K562 (cell line): ENCODE data around the gene CCDC137. TPM values are rescaled to one million over a fixed set of nuclear protein-coding genes. Genes with fewer than 3 reads are reported as not detected.

Experiments used
- ATAC-seq: fragments of 200-7000 bp; cut with Tn5 transposase; 3 replicates; pipeline ENCODE4 v1.9.1; 2020; ENCODE audit warnings: moderate library complexity
- BruUV-seq: library from RNA; stranded (reverse); fragments of 400-500 nt; replicated peaks from 2 replicates; lab custom pipeline; 2021; lab: Mats Ljungman, UMichigan
- CTCF ChIA-PET: fragments of 300-600 bp; formaldehyde crosslinking; extraction: SDS; loops from one replicate; lab custom pipeline; 2021; ENCODE audit warnings: low intra/inter-chr PET ratio; lab: Yijun Ruan, JAX
- POLR2A ChIA-PET: fragments of 300-600, 350-650 bp; sonication (Branson Sonifier 250); formaldehyde crosslinking; extraction: SDS; loops from one replicate; lab custom pipeline; 2021; ENCODE audit warnings: antibody characterized with exemption, inconsistent platforms; lab: Yijun Ruan, JAX
- DNase-seq, 4 experiments: peaks; one replicate each; pipeline versions ENCODE4 v3.0.0 to v3.0.0-alpha.2; 2011 to 2018; ENCODE audit warnings: low spot score in 3 of 4, mixed read lengths in 3 of 4; ENCODE audit errors: extremely low read depth in 1 of 4
- FAIRE-seq: peaks from 2 replicates; lab custom pipeline; 2011; peaks lifted over from hg19 to GRCh38; lab: Jason Lieb, UNC
- H2AFZ ChIP-seq: 2 replicates; pipeline ENCODE4 v1.6.0; 2011; ENCODE audit warnings: low read depth, low read length, control low read depth, inconsistent platforms
- H3K27ac ChIP-seq: fragments of 200-600 bp; 3 replicates; pipeline ENCODE4 v1.8.0; 2011; ENCODE audit warnings: low read depth, mild to moderate bottlenecking, control low read depth, inconsistent platforms, low read length, moderate library complexity, mixed read lengths; ENCODE audit errors: extremely low read depth
- H3K27me3 ChIP-seq, 2 experiments: fragments of 300-600 bp in 1 of 2; 2 replicates in 1 of 2; 3 replicates in 1 of 2; pipeline versions ENCODE4 v1.6.0 to v1.8.0; 2011; ENCODE audit warnings: inconsistent platforms in 2 of 2, low read length in 2 of 2, mild to moderate bottlenecking in 1 of 2, mixed read lengths in 1 of 2, moderate library complexity in 1 of 2; ENCODE audit not compliant: control insufficient read depth in 2 of 2, insufficient read depth in 2 of 2
- H3K36me3 ChIP-seq: fragments of 300-600 bp; 3 replicates; pipeline ENCODE4 v1.8.0; 2011; ENCODE audit warnings: mild to moderate bottlenecking, low read length, inconsistent platforms; ENCODE audit not compliant: control insufficient read depth, insufficient read depth
- H3K4me1 ChIP-seq, 2 experiments: fragments of 200-600 bp in 1 of 2; replicated peaks in 1 of 2; 2 replicates in 1 of 2; 3 replicates in 1 of 2; pipeline versions ENCODE4 v1.5.1 to v1.8.0; 2011; ENCODE audit warnings: inconsistent platforms in 2 of 2, low read length in 2 of 2, mild to moderate bottlenecking in 1 of 2, mixed read lengths in 1 of 2, moderate library complexity in 1 of 2; ENCODE audit not compliant: control insufficient read depth in 2 of 2, insufficient read depth in 2 of 2
- H3K4me2 ChIP-seq: 2 replicates; pipeline ENCODE4 v1.6.1; 2011; ENCODE audit warnings: low read length, control low read depth, inconsistent platforms, mixed read lengths; ENCODE audit not compliant: insufficient read depth
- H3K4me3 ChIP-seq: fragments of 200-600 bp; sonication (generic), shearing (Covaris generic); 2 replicates; pipeline ENCODE4 v1.5.1; 2016; ENCODE audit warnings: control low read depth, inconsistent platforms
- H3K79me2 ChIP-seq: fragments of 200-600 bp; 3 replicates; pipeline ENCODE4 v1.8.0; 2011; ENCODE audit warnings: low read length, inconsistent platforms; ENCODE audit not compliant: control insufficient read depth, insufficient read depth
- H3K9ac ChIP-seq, 2 experiments: 2 replicates each; pipeline versions ENCODE4 v1.6.0 to v1.6.1; 2011; ENCODE audit warnings: low read depth in 2 of 2, low read length in 2 of 2, control low read depth in 1 of 2, inconsistent platforms in 1 of 2, mild to moderate bottlenecking in 1 of 2, mixed read lengths in 1 of 2; ENCODE audit not compliant: insufficient read depth in 1 of 2
- H3K9me1 ChIP-seq: one replicate; pipeline ENCODE4 v1.6.0; 2011; ENCODE audit warnings: inconsistent platforms, mild to moderate bottlenecking, low read length, moderate library complexity; ENCODE audit not compliant: control insufficient read depth, insufficient read depth
- H3K9me3 ChIP-seq: replicated peaks from 2 replicates; pipeline ENCODE4 v1.5.1; 2011; ENCODE audit warnings: low read depth, low read length, inconsistent platforms; ENCODE audit not compliant: control insufficient read depth, insufficient read depth
- H4K20me1 ChIP-seq: replicated peaks from 2 replicates; pipeline ENCODE4 v1.6.1; 2011; ENCODE audit warnings: low read length, inconsistent platforms, mixed read lengths; ENCODE audit not compliant: control insufficient read depth, insufficient read depth
- PHB ChIP-seq: fragments of 250-450 bp; sonication (Bioruptor Pico); IDR thresholded peaks from 2 replicates; pipeline ENCODE4 v1.5.0; 2021
- RBFOX2 ChIP-seq: fragments of 200-400 bp; formaldehyde crosslinking; IDR thresholded peaks from 2 replicates; pipeline ENCODE4 v1.6.1; 2017; ENCODE audit warnings: low read depth, mild to moderate bottlenecking, low read length, moderate library complexity
- WGBS: fragments of 100-300 bp; shearing (Covaris generic); methylation state at CpG from one replicate; pipeline ENCODE4 v1.1.6; 2016; ENCODE audit warnings: low coverage, mixed read lengths; ENCODE audit not compliant: insufficient coverage; ENCODE audit errors: missing lambda C conversion rate; 5-methylcytosine and 5-hydroxymethylcytosine counted together
- in situ Hi-C: fragments of 300-500 bp; cut with MboI; formaldehyde crosslinking; loops from 4 replicates; pipeline ENCODE4 v1.15.0; 2018; ENCODE audit warnings: inconsistent platforms, mixed read lengths
- intact Hi-C: fragments of 100-400 bp; cut with micrococcal nuclease; formaldehyde crosslinking; loops from 2 replicates; pipeline ENCODE4 v1.14.2; 2022
- polyA plus RNA-seq, 8 experiments: library from polyadenylated mRNA; depleted of rRNA in 4 of 8; stranded (reverse) in 5 of 8; unstranded in 3 of 8; fragments of >200 nt; fragmentation: Nextera tagmentation in 2 of 8; fragmentation: Illumina TruSeq in 1 of 8; extraction: Ambion mirVana in 2 of 8; extraction: Trizol in 1 of 8; gene quantifications; 2 replicates each; pipeline versions ENCODE4 v1.2.1 to v1.2.3, GENCODE V29; 2011 to 2014; ENCODE audit warnings: inconsistent platforms in 1 of 8, missing spikeins in 1 of 8
- total RNA-seq, 7 experiments: library from RNA; depleted of rRNA in 6 of 7; stranded (reverse); fragments of >200 nt in 6 of 7; fragmentation: Illumina TruSeq in 2 of 7; extraction: Trizol in 2 of 7; gene quantifications; 2 replicates each; pipeline versions ENCODE4 v1.2.1 to v1.2.3, GENCODE V29; 2011 to 2021; ENCODE audit warnings: low replicate concordance in 1 of 7
- TF ChIP-seq, protein P1 (sequence below): sonication (generic); formaldehyde crosslinking; IDR thresholded peaks from 2 replicates; pipeline ENCODE4 v1.8.1; 2023; ENCODE audit warnings: mild to moderate bottlenecking, missing genetic modification reagents

Gene CCDC137
- total and polyA plus RNA-seq, 9 of the 15 experiments (the other 6 are each of a cell fraction or from before 2014, with no cell fraction given) = 2.3 to 68.1 (median 38.3) TPM

DNA sequence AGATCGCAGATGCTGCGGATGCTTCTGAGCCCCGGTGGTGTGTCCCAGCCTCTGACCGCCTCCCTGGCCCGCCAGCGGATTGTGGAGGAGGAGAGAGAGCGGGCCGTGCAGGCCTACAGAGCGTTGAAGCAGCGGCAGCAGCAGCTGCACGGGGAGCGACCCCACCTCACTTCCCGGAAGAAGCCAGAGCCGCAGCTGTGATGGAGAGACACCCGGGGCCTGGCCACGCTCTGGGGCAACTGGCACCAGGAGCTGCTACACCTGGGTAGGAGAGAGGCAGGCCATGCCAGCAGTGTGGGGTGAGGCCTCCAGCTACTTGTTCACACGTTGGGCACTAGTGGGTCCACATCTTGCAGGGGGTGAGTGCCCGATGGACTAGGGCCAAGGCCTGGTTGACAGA, 6.0 kb downstream of the CCDC137 start:
- DNase-seq (no peak), ATAC-seq (no peak), FAIRE-seq (no peak)
- in situ Hi-C loops (no loop called here), intact Hi-C loops (no loop called here)
- no peaks in the 10 kb centered on the region for H4K20me1 ChIP-seq
- peaks cover 29% of the 10 kb centered on the region for H3K79me2 ChIP-seq
- no peak overlapping the region for H2AFZ ChIP-seq
- ChIA-PET POLR2A (interaction anchor here (0.8 to 1.9 kb wide), 5 partner anchors 8 to 29 kb away, joined by 3 to 8 read pairs (median 4); partner anchors contain the start of genes ARL16 and HGS), CTCF (no interaction called here)
- H3K9me3 ChIP-seq = no peaks in the 10 kb centered on the region
- H3K4me1 ChIP-seq = peaks cover 6 to 59% of the 10 kb centered on the region in 2 experiments; a peak in 4 of 5 replicates
- peak overlapping the region in 1 of 2 experiments; percentile 71; a peak in 2 of 4 replicates for H3K9ac ChIP-seq
- 89% methylated on average over 10 of the region's 18 CpGs for WGBS
- no peak overlapping the region for H3K4me2 ChIP-seq
- BruUV-seq = no TSS peak
- H3K4me3 ChIP-seq = no peak overlapping the region
- no peaks in the 10 kb centered on the region for H3K27me3 ChIP-seq
- H3K9me1 ChIP-seq = no peaks in the 10 kb centered on the region
- H3K27ac ChIP-seq = no peak overlapping the region
- H3K36me3 ChIP-seq = peaks cover 74% of the 10 kb centered on the region
- TF ChIP-seq RBFOX2 (peak; percentile 52; the same call in 1 of the 2 replicates), PHB (CRISPR knock-in tag) (no peak)
- TF ChIP-seq, protein P1, sequence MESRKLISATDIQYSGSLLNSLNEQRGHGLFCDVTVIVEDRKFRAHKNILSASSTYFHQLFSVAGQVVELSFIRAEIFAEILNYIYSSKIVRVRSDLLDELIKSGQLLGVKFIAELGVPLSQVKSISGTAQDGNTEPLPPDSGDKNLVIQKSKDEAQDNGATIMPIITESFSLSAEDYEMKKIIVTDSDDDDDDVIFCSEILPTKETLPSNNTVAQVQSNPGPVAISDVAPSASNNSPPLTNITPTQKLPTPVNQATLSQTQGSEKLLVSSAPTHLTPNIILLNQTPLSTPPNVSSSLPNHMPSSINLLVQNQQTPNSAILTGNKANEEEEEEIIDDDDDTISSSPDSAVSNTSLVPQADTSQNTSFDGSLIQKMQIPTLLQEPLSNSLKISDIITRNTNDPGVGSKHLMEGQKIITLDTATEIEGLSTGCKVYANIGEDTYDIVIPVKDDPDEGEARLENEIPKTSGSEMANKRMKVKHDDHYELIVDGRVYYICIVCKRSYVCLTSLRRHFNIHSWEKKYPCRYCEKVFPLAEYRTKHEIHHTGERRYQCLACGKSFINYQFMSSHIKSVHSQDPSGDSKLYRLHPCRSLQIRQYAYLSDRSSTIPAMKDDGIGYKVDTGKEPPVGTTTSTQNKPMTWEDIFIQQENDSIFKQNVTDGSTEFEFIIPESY = peak; percentile 92
